Measurements from ENCODE around the gene DPP6. TPM values are rescaled to one million over a fixed set of nuclear protein-coding genes. Genes with fewer than 3 reads are reported as not detected.
"Not testable (repeated sequence)": the region's sequence is repeated elsewhere in the genome, so short reads cannot be mapped to it uniquely, and the experiment has no call there.

The DPP6 gene
- total RNA-seq (not detected), polyA plus RNA-seq (not detected)

GRCh38 chr7:154051643-154052529 lies at the start of gene DPP6:
TSS of gene DPP6 (plus strand) at chr7:154052398.
- H3K27ac Mint-ChIP-seq; H3K27ac ChIP-seq (ENCODE audit: low read depth, low read length); H3K4me3 Mint-ChIP-seq; POLR2A ChIA-PET (ENCODE audit: partially characterized antibody); H3K9me3 ChIP-seq (ENCODE audit: control insufficient read depth in 1 of 2, low read length in 2 of 2); H3K27me3 ChIP-seq (ENCODE audit: insufficient read depth, low read length); H3K27me3 Mint-ChIP-seq; H3K4me1 ChIP-seq (ENCODE audit: insufficient read depth, low read length); intact Hi-C loops (cut with micrococcal nuclease); H3K36me3 ChIP-seq (ENCODE audit: insufficient read depth, low read length); H3K4me3 ChIP-seq (ENCODE audit: low read length in 2 of 2); CTCF ChIA-PET (ENCODE audit: partially characterized antibody); H3K36me3 Mint-ChIP-seq; H3K4me1 Mint-ChIP-seq; H3K9me3 Mint-ChIP-seq; DNase-seq: not testable (repeated sequence)

GRCh38 chr7:154009423-154009911 lies 42.7 kb upstream of the DPP6 start:
- H3K27me3 ChIP-seq (ENCODE audit: insufficient read depth, low read length); H3K4me3 Mint-ChIP-seq; intact Hi-C loops (cut with micrococcal nuclease); H3K36me3 Mint-ChIP-seq; H3K27ac Mint-ChIP-seq; H3K4me1 Mint-ChIP-seq; H3K27ac ChIP-seq (ENCODE audit: low read depth, low read length); H3K4me1 ChIP-seq (ENCODE audit: insufficient read depth, low read length); H3K4me3 ChIP-seq (ENCODE audit: low read length in 2 of 2); H3K9me3 ChIP-seq (ENCODE audit: control insufficient read depth in 1 of 2, low read length in 2 of 2); POLR2A ChIA-PET (ENCODE audit: partially characterized antibody); DNase-seq; H3K36me3 ChIP-seq (ENCODE audit: insufficient read depth, low read length); CTCF ChIA-PET (ENCODE audit: partially characterized antibody); H3K27me3 Mint-ChIP-seq; H3K9me3 Mint-ChIP-seq: not testable (repeated sequence)

DNA sequence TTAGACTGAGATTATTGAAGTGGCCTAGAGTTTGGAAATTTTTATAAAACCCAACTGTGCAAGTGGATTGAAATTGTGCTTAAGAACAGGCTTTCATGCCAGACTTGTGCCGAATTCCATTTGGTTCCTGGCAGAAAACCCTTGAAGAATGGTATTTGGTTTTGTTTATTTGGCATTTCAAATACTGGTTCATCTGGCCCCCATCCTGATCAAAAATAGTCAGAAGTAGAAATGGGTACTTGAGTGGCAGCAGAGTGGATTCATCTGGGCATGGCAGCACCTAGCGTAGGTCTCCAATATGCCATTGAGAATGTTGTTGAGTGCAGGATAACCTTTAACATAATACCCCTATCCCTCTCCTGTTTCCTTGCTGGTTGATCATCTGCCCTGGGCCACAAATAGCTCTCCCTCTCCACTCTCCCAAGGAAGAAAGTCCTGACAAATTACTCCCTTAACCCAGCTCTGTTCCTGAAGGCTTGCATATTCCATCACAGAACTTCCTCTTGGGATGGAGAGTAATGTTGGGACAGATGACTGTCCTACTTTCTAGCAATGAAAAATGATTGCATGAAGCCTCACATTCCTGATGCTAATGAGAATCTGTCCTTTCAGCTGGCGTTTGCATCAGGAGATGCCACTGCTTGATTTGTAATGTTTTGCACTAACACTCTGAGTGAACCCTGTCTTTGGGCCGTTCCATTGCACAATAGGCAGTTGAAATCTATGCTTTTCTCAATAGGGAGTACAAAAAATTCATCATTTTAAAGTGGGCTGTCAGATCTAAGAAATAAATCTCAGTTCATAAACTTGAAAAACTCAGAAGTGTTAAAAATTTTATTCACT lies 41.3 kb upstream of the DPP6 start:
- H3K9me3 Mint-ChIP-seq; POLR2A ChIA-PET (ENCODE audit: partially characterized antibody); H3K27me3 Mint-ChIP-seq; H3K4me1 ChIP-seq (ENCODE audit: insufficient read depth, low read length); DNase-seq; H3K4me1 Mint-ChIP-seq; H3K27me3 ChIP-seq (ENCODE audit: insufficient read depth, low read length); H3K36me3 ChIP-seq (ENCODE audit: insufficient read depth, low read length); H3K27ac ChIP-seq (ENCODE audit: low read depth, low read length); H3K36me3 Mint-ChIP-seq; H3K9me3 ChIP-seq (ENCODE audit: control insufficient read depth in 1 of 2, low read length in 2 of 2); CTCF ChIA-PET (ENCODE audit: partially characterized antibody); H3K4me3 ChIP-seq (ENCODE audit: low read length in 2 of 2); H3K4me3 Mint-ChIP-seq; H3K27ac Mint-ChIP-seq; intact Hi-C loops (cut with micrococcal nuclease): not testable (repeated sequence)

DNA sequence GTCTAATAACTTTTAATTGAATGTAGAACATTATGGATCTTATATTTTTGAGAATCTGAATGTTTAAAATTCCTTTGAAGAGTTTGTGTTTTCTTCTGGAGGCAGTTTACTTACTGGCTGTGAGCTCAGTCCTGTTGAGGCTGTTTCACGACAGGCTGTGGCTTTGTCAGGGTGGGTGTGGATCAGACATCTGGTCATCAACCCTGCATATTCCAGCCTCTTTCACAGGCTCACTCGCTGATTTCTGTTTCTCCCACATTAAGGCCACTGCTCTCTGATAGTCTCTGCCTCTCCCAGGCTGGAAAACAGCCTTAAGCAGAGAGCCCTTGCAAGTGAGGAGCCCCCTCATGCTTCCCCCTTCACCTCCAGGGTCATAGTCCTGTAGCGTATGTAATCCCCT lies 39.4 kb upstream of the DPP6 start:
- H3K36me3 ChIP-seq (ENCODE audit: insufficient read depth, low read length); CTCF ChIA-PET (ENCODE audit: partially characterized antibody); H3K27ac ChIP-seq (ENCODE audit: low read depth, low read length); H3K4me3 Mint-ChIP-seq; H3K27me3 ChIP-seq (ENCODE audit: insufficient read depth, low read length); H3K27ac Mint-ChIP-seq; H3K4me1 Mint-ChIP-seq; H3K9me3 Mint-ChIP-seq; H3K9me3 ChIP-seq (ENCODE audit: control insufficient read depth in 1 of 2, low read length in 2 of 2); intact Hi-C loops (cut with micrococcal nuclease); DNase-seq; H3K4me3 ChIP-seq (ENCODE audit: low read length in 2 of 2); H3K4me1 ChIP-seq (ENCODE audit: insufficient read depth, low read length); POLR2A ChIA-PET (ENCODE audit: partially characterized antibody); H3K27me3 Mint-ChIP-seq; H3K36me3 Mint-ChIP-seq: not testable (repeated sequence)

- POLR2A ChIA-PET (ENCODE audit: partially characterized antibody); H3K36me3 ChIP-seq (ENCODE audit: insufficient read depth, low read length); H3K4me1 ChIP-seq (ENCODE audit: insufficient read depth, low read length); H3K4me1 Mint-ChIP-seq; H3K27me3 Mint-ChIP-seq; CTCF ChIA-PET (ENCODE audit: partially characterized antibody); H3K27ac Mint-ChIP-seq; intact Hi-C loops (cut with micrococcal nuclease); H3K4me3 Mint-ChIP-seq; H3K36me3 Mint-ChIP-seq; H3K27me3 ChIP-seq (ENCODE audit: insufficient read depth, low read length); H3K4me3 ChIP-seq (ENCODE audit: low read length in 2 of 2); H3K9me3 Mint-ChIP-seq; H3K9me3 ChIP-seq (ENCODE audit: control insufficient read depth in 1 of 2, low read length in 2 of 2); H3K27ac ChIP-seq (ENCODE audit: low read depth, low read length); DNase-seq: not testable (repeated sequence)
Measured at GRCh38 chr7:154015636-154016035, 36.6 kb upstream of the DPP6 start.

DNA sequence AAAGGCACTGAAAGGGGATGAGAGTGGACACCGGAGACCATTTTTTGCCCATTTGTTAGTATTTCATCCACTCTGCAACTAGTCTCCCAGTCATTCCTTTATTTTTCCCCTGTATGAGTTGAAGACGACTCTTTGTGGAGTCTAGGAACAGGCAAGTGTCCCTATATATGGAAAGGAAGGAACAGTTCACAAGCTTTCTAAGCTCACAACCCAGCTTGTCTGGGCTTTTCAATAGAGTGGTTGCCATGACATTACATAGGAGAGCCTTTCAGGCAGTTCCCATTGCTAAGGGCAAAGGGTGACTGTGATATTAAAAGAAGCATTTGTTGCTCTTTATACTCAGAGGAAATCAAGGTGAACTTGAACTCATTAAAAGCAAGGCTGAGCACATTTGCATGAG lies 33.8 kb upstream of the DPP6 start:
- CTCF ChIA-PET (ENCODE audit: partially characterized antibody); H3K4me1 ChIP-seq (ENCODE audit: insufficient read depth, low read length); H3K36me3 ChIP-seq (ENCODE audit: insufficient read depth, low read length); H3K4me1 Mint-ChIP-seq; H3K27ac ChIP-seq (ENCODE audit: low read depth, low read length); H3K27ac Mint-ChIP-seq; H3K27me3 Mint-ChIP-seq; POLR2A ChIA-PET (ENCODE audit: partially characterized antibody); DNase-seq; intact Hi-C loops (cut with micrococcal nuclease); H3K27me3 ChIP-seq (ENCODE audit: insufficient read depth, low read length); H3K4me3 ChIP-seq (ENCODE audit: low read length in 2 of 2); H3K9me3 Mint-ChIP-seq; H3K36me3 Mint-ChIP-seq; H3K4me3 Mint-ChIP-seq; H3K9me3 ChIP-seq (ENCODE audit: control insufficient read depth in 1 of 2, low read length in 2 of 2): not testable (repeated sequence)

GRCh38 chr7:154027805-154028204 lies 24.4 kb upstream of the DPP6 start:
- CTCF ChIA-PET (ENCODE audit: partially characterized antibody); H3K4me1 ChIP-seq (ENCODE audit: insufficient read depth, low read length); H3K27me3 ChIP-seq (ENCODE audit: insufficient read depth, low read length); intact Hi-C loops (cut with micrococcal nuclease); H3K4me3 ChIP-seq (ENCODE audit: low read length in 2 of 2); POLR2A ChIA-PET (ENCODE audit: partially characterized antibody); H3K27ac Mint-ChIP-seq; H3K4me1 Mint-ChIP-seq; H3K36me3 ChIP-seq (ENCODE audit: insufficient read depth, low read length); H3K27me3 Mint-ChIP-seq; H3K36me3 Mint-ChIP-seq; H3K4me3 Mint-ChIP-seq; H3K27ac ChIP-seq (ENCODE audit: low read depth, low read length); DNase-seq; H3K9me3 Mint-ChIP-seq; H3K9me3 ChIP-seq (ENCODE audit: control insufficient read depth in 1 of 2, low read length in 2 of 2): not testable (repeated sequence)

Measured in CD4-positive, alpha-beta memory T cell (primary cell).